ENCODE data around the gene BRMS1.

DNA sequence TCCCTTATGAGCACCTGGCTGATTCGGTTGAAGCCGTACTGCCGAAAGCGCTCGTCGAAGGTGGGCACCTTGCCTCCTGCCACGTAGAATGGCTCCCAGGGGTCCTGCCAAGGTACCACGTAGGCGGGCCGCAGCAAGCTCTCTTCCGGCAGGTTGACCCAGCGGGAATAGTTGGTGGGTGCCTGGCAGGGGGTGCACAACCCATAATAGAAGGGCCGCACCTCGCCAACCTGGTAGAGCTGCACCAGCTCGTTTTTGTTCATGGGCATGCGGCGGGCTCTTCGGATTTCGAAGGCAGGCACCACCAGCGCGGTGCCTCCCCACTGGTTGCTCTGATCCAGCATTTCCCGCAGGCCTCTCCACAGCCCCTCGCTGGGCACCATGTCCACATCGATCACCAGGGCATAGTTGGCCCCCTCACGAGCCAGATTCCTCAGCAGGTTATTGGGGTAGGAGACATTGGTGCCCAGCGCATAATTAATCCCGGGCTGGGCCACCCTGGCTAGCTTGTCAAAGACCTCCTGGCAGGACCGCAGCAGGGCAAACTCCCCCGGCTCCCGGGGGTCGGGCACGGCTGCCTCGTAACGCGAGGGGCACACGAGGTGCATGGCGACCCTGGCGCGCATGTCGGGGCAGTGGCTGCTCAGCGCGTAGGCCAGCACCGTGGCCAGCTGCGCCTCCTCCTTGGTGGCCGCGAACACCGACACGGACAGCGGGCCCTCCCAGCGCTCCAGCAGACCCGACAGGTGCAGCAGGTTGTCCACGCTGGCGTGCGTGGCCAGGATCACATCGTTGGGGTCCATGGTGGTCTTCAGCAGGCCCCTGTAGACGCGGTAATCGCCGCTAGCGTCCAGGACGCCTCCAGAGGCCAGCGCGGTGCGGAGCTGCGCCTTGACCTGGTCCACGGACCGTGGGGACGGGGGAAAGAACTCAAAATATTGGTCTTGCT is 1.8 kb upstream of the BRMS1 start:
- TF ChIP-seq, protein P1, sequence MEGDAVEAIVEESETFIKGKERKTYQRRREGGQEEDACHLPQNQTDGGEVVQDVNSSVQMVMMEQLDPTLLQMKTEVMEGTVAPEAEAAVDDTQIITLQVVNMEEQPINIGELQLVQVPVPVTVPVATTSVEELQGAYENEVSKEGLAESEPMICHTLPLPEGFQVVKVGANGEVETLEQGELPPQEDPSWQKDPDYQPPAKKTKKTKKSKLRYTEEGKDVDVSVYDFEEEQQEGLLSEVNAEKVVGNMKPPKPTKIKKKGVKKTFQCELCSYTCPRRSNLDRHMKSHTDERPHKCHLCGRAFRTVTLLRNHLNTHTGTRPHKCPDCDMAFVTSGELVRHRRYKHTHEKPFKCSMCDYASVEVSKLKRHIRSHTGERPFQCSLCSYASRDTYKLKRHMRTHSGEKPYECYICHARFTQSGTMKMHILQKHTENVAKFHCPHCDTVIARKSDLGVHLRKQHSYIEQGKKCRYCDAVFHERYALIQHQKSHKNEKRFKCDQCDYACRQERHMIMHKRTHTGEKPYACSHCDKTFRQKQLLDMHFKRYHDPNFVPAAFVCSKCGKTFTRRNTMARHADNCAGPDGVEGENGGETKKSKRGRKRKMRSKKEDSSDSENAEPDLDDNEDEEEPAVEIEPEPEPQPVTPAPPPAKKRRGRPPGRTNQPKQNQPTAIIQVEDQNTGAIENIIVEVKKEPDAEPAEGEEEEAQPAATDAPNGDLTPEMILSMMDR (IDR thresholded peaks at IDR 0.05 in 2 of 3, conservative IDR thresholded peaks at IDR 0.05 in 1 of 3; ENCODE audit: control insufficient read depth in 2 of 3, extremely low read depth in 1 of 3, insufficient read depth in 1 of 3, low read depth in 3 of 3, low read length in 3 of 3) = no peak
- TF ChIP-seq SREBF2 (IDR thresholded peaks at IDR 0.05; ENCODE audit: low read length) = no peak

Measured in GM12878 (cell line).